Right lung (tissue), 5 donors: Measurements from ENCODE around the gene ARMH1. TPM values are rescaled to one million over a fixed set of nuclear protein-coding genes. Genes with fewer than 3 reads are reported as not detected.

Experiments used
- polyA plus RNA-seq, 5 donors: library from polyadenylated mRNA; unstranded; fragments of 120-200 nt; gene quantifications; one replicate each; pipeline versions ENCODE4 v1.2.1 to v1.2.3, GENCODE V29; 2013; ENCODE audit warnings: inconsistent platforms in 1 of 5, low replicate concordance in 1 of 5; ENCODE audit not compliant: insufficient read length in 5 of 5, insufficient read depth in 1 of 5

Gene ARMH1
- polyA plus RNA-seq, 5 donors = 5.1 to 7.7 (median 6.6) TPM

Other genes starting within 250 kb of the ARMH1 start
- 10 to 100 TPM in 2 of 5 donors, 1 to 10 TPM in 3; 8.2 to 12.0 (median 9.2) TPM for gene TMEM53, start 233 bp upstream of the ARMH1 start, polyA plus RNA-seq
- 1 to 10 TPM in 2 of 5 donors, not detected in 3; 1.4 to 4.3 TPM for gene RNU5D-1, start 56.5 kb downstream of the ARMH1 start, polyA plus RNA-seq
- gene KIF2C, start 65.1 kb downstream of the ARMH1 start, polyA plus RNA-seq = 10 to 100 TPM; 16.2 to 43.9 (median 26.1) TPM
- 1,000 to 10,000 TPM; 2,874 to 3,551 (median 2,984) TPM for gene RPS8, start 100.8 kb downstream of the ARMH1 start, polyA plus RNA-seq
- gene BEST4, start 113.5 kb downstream of the ARMH1 start, polyA plus RNA-seq = 1 to 10 TPM in 2 of 5 donors, under 1 TPM in 3; 0.48 to 1.4 (median 0.96) TPM
- gene PLK3, start 125.7 kb downstream of the ARMH1 start, polyA plus RNA-seq = 10 to 100 TPM in 3 of 5 donors, 1 to 10 TPM in 2; 7.3 to 12.7 (median 10.8) TPM
- 1 to 10 TPM in 1 of 5 donors, under 1 TPM in 4; 0.34 to 2.0 (median 0.74) TPM for gene DYNLT4, start 132.6 kb downstream of the ARMH1 start, polyA plus RNA-seq
- 10 to 100 TPM; 20.5 to 27.7 (median 20.9) TPM for gene BTBD19, start 133.8 kb downstream of the ARMH1 start, polyA plus RNA-seq
- 1 to 10 TPM; 5.2 to 9.7 (median 6.0) TPM for gene PTCH2, start 168.5 kb downstream of the ARMH1 start, polyA plus RNA-seq